GM12892 (cell line): ENCODE measurements around the gene GNAO1.

Experiments
- DNase-seq: peaks from one replicate; pipeline ENCODE4 v3.0.0; 2011; ENCODE audit not compliant: insufficient read length
- FAIRE-seq: peaks from 2 replicates; lab custom pipeline; 2011; peaks lifted over from hg19 to GRCh38; lab: Jason Lieb, UNC
- POLR2A ChIP-seq: IDR thresholded peaks from 2 replicates; pipeline ENCODE4 v1.6.1; 2011; ENCODE audit warnings: low read depth, low read length, control low read depth
- POLR2AphosphoS5 ChIP-seq: IDR thresholded peaks from 2 replicates; pipeline ENCODE4 v1.6.1; 2011; ENCODE audit warnings: low read depth, low read length, control low read depth
- TAF1 ChIP-seq: IDR thresholded peaks from 2 replicates; pipeline ENCODE4 v1.6.1; 2011; ENCODE audit warnings: low read depth, mild to moderate bottlenecking, control low read depth, low read length, borderline replicate concordance

The GNAO1 gene

DNA sequence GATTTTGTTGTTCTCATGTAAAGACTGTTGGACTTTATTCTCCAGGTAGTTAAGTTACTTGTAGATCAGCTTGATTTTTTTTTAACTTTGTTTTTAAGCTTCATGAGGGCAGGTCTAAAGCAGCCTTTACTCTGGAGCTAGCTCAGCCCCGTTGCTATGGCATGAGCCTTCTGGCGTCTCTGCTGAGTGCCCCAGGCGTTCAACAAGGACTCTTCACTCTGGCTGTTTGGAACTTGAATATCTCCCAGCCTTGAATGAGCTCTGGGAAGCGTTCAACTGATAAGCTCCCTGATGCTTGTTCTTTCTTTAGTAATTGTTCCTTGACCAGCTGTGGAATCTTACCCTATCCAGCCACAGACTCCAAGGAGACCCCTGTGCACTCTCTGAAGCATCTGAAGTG is 82.3 kb downstream of the GNAO1 start:
- DNase-seq = no peak
- FAIRE-seq = no peak
- TF ChIP-seq POLR2A (no peak), POLR2AphosphoS5 (no peak), TAF1 (no peak)

DNA sequence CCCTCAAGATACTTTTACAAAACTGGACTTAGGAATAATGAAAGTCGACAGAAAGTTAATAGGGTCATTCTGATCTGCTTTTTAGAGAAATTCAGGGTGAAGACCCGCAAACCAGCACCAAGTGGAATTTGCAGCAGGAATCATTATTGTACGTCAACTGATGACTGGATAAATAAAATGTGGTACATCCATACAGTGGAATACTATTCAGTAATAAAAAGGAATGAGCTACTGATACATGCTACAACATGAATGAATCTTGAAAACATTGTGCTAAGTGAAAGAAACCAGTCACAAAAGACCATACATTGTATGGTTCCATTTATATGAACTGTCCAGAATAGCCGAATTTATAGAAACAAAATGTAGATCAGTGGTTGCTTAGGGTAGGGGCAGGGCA is 83.1 kb downstream of the GNAO1 start:
- DNase-seq (no peak), FAIRE-seq (no peak)
- no peak for TF ChIP-seq POLR2AphosphoS5
- TF ChIP-seq TAF1 = no peak
- no peak for TF ChIP-seq POLR2A

DNA sequence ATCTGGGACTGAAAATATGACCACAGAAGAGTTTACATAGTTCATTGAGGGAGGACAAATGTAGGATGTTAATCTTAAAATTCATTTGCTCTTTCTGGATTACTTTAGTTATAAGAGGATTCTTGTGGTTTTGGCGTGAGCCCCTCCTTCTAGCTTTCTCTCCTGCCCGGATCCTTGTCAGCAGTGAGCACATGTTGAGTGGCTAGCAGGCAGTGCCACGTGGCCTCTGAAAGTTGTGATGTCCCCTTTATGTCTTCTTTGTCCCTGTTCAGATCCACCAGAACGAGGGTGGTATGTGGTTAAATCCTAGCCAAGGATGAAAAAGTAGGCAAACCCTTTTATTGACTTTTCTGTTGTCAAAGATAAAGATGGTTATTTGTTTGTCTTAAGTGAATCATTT is 83.8 kb downstream of the GNAO1 start:
- no peak for TF ChIP-seq POLR2AphosphoS5
- no peak for TF ChIP-seq POLR2A
- no peak for TF ChIP-seq TAF1
- FAIRE-seq = no peak
- DNase-seq = no peak

DNA sequence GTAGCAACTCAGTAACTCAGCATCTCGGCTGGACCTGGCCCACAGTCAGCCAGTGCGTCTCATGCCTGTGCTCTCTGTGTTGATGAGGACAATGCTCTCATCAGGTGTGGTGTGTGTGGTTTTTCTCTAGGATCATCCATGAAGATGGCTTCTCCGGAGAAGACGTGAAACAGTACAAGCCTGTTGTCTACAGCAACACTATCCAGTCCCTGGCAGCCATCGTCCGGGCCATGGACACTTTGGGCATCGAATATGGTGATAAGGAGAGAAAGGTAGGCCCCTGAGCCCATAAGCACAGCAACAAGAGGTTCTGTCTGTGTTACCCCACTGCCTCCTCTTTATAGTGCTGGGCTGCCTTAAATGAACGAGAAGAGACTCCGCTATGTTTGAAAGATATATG is 84.5 kb downstream of the GNAO1 start:
- FAIRE-seq (no peak), DNase-seq (no peak)
- TF ChIP-seq POLR2A (no peak), TAF1 (no peak), POLR2AphosphoS5 (no peak)

DNA sequence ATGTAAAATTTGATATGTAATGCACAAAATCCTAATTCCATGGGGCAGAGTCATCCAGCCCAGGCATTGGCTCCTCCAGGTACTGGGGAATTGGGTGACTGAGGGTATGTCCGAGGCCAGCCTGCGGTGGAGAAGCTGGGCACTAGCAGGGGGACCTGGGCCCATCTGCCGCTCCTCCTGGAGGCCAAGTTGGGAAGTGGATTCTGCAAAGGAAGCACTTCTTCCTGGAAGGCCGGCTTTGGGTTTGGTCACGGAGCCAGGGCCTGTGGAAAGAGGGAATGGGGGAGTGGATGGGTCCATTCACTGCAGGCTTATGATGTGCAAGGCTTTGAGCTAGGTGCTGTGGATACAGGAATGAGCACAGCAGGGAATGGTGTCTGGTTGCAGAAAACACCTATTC is 85.8 kb downstream of the GNAO1 start:
- DNase-seq = no peak
- no peak for FAIRE-seq
- no peak for TF ChIP-seq POLR2AphosphoS5
- TF ChIP-seq POLR2A = no peak
- TF ChIP-seq TAF1 = no peak

DNA sequence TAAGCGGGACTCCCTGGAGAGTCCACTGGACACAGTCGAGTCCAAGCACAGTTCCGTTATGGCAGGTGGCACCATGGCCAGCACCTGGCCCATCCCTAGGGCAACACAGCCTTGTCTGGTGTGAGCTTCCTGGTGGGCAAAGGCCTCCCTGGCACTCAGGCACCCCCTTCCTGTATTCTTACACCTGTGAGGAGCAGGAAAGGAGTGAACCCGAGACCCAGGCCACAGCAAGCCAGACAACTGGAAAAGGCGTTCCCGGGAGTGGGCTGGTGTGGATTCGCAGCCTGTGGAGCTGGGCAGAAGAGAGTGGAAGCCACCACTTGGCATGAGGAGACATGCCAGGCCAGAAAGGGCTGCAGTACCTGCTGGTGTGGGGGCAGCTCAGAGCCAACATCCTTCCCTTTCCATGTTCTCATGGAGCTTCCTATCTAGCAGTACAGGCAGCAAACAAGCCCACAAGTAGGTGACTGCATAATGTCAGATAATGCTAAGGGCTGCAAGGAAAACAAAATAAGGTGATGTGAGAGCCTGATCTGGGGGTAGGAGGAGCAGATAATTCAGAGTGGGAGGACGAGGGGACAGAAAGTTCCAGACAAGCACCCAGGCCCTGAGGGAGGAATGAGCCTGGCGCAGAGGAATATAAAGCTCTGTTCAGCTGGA is 87.0 kb downstream of the GNAO1 start:
- DNase-seq (no peak), FAIRE-seq (no peak)
- TF ChIP-seq POLR2AphosphoS5 = no peak
- TF ChIP-seq TAF1 = no peak
- no peak for TF ChIP-seq POLR2A

DNA sequence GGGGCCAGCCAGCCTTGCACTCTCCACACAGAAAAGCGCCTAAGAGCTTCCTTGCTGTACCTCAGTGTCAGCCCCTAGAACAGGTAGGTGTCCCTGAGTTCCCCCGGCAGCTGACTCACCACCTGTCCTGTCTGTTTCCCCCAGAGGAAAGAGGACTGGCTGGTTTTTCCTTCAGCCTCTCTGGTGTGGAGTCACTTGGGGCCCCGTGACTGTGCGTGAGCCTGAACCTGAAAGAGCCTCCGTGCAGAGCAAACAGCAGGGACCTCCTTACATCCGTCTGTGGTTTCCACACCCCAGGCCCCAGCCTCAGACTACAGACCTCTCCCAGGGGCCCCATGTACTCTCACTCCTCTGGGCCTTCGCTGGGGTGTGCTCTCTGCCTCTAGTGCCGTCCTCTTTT is 87.8 kb downstream of the GNAO1 start:
- no peak for DNase-seq
- TF ChIP-seq POLR2AphosphoS5 (no peak), POLR2A (no peak), TAF1 (no peak)
- FAIRE-seq = no peak

DNA sequence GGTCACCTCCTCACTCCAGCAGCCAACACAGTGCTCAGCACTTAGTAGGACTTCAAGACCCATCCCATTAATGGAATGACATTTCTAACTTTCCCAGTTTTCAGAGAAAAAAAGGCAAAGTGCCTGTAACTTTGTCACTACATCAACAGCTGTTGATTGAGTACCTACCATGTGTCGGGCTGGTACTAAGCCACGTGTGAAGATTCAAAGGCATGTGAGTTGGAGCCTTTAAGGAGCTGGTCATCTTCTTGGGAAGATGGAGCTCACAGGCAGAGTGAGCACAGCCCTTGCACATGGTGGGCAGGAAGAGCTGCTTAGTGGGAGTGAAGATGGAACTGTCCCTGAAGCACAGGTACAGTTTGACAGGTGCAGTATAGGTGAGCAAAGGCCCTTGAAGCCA is 88.6 kb downstream of the GNAO1 start:
- TF ChIP-seq POLR2AphosphoS5 (no peak), TAF1 (no peak), POLR2A (no peak)
- no peak for DNase-seq
- no peak for FAIRE-seq

DNA sequence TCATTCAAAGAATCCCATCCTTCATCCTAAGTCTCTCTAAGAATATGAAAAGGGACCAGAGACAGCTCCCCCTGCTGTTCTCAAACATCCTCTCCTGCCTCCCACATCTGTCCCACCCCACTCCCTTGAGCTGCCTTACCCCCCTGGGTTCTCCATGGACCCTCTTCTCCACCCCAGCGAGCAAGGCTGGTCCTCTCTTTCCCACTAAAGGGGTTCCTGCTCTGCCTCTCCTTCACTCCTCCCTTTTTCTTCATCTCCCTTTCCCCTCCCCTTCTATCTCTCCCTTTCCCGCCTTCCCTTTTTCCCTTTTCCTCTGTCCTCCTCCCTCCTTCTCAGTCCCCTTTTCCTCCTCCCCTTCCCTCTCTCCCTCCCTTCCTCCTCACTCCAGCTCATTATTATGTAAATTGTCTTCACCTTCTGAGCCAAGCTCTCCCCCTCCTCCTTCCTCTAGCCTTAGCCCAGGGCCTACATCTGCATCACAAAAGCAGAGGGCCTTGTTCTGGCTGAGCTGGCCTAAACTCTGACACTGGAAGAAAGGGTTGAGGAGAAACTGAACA is 90.0 kb downstream of the GNAO1 start:
- no peak for DNase-seq
- TF ChIP-seq POLR2A = no peak
- no peak for TF ChIP-seq POLR2AphosphoS5
- no peak for TF ChIP-seq TAF1

DNA sequence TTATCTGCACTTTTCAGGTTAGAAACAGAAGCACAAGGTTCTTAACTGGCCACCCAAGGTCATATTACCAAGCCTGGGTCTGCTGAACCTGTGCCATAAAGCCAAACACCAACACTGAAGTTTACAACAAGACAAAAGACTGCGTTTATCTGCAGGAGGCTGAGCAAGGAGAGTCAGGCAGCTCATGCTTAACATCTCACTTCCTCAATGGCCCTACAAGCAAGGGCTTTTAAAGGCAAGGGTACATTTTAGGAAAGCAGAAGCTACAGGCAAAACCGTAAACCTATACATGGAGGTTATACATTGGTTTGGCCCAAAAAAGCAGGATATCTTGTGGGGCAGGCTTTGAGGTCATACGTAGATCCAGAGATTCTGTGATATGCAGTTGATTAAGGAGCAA is 91.2 kb downstream of the GNAO1 start:
- FAIRE-seq (peak; percentile 9), DNase-seq (no peak)
- TF ChIP-seq TAF1 = no peak
- no peak for TF ChIP-seq POLR2AphosphoS5
- TF ChIP-seq POLR2A = no peak

More for the DNA sequence above, 90.0 kb downstream of the GNAO1 start:
- FAIRE-seq = no peak

DNA sequence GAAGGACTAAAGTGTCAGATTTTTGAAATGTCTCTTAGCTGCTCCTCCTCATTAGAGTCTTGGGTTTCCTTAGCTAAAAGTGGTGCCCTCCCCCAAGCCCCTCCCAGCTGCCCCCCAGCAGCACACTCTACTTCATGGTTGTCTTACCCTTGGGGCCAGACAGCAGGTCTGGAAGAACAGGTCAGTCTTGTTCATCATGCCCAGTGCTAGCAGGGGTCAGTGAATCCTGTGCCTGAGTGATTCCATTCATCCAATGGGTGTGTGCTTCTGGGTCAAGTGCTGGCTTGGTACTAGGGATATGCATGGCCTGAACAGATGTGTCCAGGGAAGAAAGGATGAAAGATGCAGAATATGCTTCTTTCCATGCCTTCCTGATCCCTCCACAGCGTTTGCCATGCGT is 93.2 kb downstream of the GNAO1 start:
- no peak for TF ChIP-seq TAF1
- no peak for TF ChIP-seq POLR2AphosphoS5

DNA sequence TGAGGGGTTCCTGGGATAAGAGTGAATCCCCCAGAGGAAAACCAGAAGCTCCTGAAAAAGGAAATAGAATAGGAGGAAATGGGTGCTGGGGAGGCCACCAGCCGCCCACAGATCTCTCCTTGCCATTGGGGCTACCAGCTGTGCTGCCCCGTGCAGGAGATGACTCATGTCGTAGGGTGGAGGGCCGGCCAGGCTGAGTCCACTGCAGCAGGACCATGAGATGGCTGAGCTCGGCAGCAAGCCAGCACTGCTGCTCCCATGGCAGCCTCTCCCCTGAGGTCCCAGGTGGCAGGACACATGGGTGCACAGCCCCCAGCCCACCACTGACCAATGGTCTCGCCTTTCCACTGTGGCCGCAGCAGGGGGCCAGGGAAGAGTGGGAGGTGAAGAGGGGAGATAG is 95.5 kb downstream of the GNAO1 start:
- DNase-seq (no peak), FAIRE-seq (no peak)
- TF ChIP-seq TAF1 (no peak), POLR2AphosphoS5 (no peak), POLR2A (no peak)

More for the DNA sequence above, 93.2 kb downstream of the GNAO1 start:
- no peak for FAIRE-seq
- no peak for DNase-seq

DNA sequence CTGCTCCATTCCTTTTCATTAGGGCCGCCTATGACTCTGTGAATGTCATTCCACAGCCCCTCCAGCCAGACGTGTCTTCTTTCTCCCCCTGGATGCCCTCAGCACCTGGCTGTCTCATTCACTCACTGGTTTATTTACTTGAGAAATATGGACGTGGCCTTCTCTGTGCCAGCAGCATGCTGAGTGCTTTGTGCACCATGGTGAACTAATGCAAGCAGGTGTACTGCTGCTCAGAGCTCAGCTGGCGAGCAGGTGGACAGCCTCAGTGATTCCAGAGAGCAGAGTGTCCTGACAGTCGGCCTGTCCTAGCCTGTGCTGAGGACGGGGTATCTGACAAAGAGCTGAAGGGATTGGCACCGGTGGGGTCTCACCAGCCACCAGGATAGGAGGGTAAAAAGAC is 96.7 kb downstream of the GNAO1 start:
- TF ChIP-seq POLR2A (no peak), POLR2AphosphoS5 (no peak), TAF1 (no peak)
- FAIRE-seq = no peak
- no peak for DNase-seq
